ENCODE results near the gene TMEM272.

The TMEM272 gene

DNA sequence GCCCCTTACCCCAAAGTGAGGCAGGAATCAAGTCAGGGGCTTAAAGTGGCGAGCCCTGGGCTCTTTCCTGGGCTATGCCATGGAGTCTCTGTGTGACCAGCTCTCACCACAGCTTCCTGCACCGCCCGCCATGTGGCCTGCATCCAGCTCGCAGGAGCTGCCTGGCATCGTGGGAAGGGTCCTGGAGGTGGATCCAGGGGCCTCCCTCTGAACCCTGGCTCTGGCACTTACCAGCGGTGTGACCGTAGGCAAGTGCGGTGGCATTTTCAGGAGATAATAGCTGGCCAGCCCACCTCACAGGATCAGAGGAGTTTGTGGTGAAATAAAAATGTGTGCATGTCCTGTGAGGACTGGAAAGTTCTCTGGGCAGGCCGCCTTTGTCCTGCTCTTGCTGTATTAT lies 67.1 kb downstream of the TMEM272 start:
- Mint-ChIP-seq H3K27me3 (ENCODE audit: low read depth) (peaks cover 5% of the 10 kb centered on the region), H3K4me1 (peaks cover 27% of the 10 kb centered on the region), H3K27ac (no peak overlapping the region), H3K36me3 (ENCODE audit: low read depth) (no peaks in the 10 kb centered on the region), H3K9me3 (no peaks in the 10 kb centered on the region), H3K4me3 (no peak overlapping the region)
- no peak for TF ChIP-seq CTCF (IDR thresholded peaks at IDR 0.05; ENCODE audit: unreplicated experiment in 3 of 3)

DNA sequence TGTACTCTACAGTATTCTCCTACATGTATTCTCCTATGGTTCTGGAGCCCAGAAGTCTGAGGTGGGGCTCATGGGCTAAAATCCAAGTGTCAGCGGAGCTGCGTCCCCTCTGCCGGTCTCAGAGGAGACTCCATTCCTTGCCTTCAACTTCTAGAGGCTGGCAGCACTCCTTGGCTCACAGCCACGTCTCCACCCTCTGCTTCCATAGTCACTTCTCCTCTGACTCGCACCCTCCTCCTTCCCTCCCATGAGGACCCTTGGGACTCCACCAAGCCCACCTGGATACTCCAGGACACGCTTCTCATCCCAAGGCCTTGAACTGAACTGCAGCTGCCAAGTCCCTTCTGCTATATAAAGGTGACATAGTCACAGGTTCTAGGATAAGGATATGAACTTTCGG lies 68.8 kb downstream of the TMEM272 start:
- Mint-ChIP-seq H3K36me3 (ENCODE audit: low read depth) (no peaks in the 10 kb centered on the region), H3K27me3 (ENCODE audit: low read depth) (peaks cover under 1% of the 10 kb centered on the region), H3K4me3 (no peak overlapping the region), H3K9me3 (no peaks in the 10 kb centered on the region), H3K4me1 (peaks cover 16% of the 10 kb centered on the region), H3K27ac (no peak overlapping the region)
- TF ChIP-seq CTCF (IDR thresholded peaks at IDR 0.05; ENCODE audit: unreplicated experiment in 3 of 3), result no peak

DNA sequence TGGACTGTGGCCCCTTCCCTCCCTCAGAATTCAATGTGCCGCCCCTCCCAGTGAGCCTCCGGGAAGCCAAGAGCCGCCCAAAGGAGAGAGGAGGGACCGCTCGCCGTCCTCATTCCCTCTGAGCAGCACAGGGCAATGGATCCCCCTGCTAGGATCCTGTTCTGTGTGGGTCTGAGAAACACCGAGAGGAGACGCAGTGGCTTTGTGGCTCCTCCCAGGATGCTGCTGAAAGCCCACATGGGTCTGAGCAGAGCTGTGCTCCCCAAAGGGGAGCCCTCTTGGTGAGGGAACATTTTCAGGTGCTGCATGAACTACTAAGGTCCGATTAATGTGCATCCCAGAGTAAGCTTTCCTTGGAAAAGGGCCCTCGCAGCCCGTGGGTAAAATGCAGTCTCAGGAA lies 71.5 kb downstream of the TMEM272 start:
- peaks cover 6% of the 10 kb centered on the region for H3K4me1 Mint-ChIP-seq

GRCh38 chr13:51772781-51773180 lies 72.2 kb downstream of the TMEM272 start:
- Mint-ChIP-seq H3K27me3 (ENCODE audit: low read depth) (no peaks in the 10 kb centered on the region), H3K4me3 (no peak overlapping the region), H3K9me3 (no peaks in the 10 kb centered on the region), H3K36me3 (ENCODE audit: low read depth) (no peaks in the 10 kb centered on the region), H3K4me1 (no peaks in the 10 kb centered on the region), H3K27ac (no peak overlapping the region)
- TF ChIP-seq CTCF (IDR thresholded peaks at IDR 0.05; ENCODE audit: unreplicated experiment in 3 of 3), result no peak

More for the DNA sequence above, 71.5 kb downstream of the TMEM272 start:
- TF ChIP-seq CTCF (IDR thresholded peaks at IDR 0.05; ENCODE audit: unreplicated experiment in 3 of 3), result no peak
- no peaks in the 10 kb centered on the region for H3K9me3 Mint-ChIP-seq
- no peak overlapping the region for H3K27ac Mint-ChIP-seq
- H3K36me3 Mint-ChIP-seq (ENCODE audit: low read depth), result no peaks in the 10 kb centered on the region
- H3K4me3 Mint-ChIP-seq, result no peak overlapping the region
- no peaks in the 10 kb centered on the region for H3K27me3 Mint-ChIP-seq (ENCODE audit: low read depth)

DNA sequence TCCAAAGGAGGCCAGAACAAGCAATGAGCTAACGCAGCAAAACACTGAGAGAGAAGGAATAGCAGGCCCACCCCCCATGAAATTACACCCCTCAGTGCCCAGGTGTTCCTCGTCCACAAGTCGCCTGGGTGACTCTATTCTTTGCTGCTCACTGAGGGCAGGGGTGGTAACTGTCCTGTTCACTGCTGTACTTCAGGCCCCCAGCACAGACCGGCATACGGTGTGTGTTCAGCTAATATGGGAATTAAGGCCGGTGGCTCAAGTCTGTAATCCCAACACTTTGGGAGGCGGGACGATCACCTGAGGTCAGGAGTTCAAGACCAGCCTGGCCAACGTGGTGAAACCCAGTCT lies 72.9 kb downstream of the TMEM272 start:
- H3K4me1 Mint-ChIP-seq, result no peaks in the 10 kb centered on the region

More for the DNA sequence above, 72.9 kb downstream of the TMEM272 start:
- H3K36me3 Mint-ChIP-seq (ENCODE audit: low read depth), result no peaks in the 10 kb centered on the region
- H3K27ac Mint-ChIP-seq, result no peak overlapping the region
- no peak overlapping the region for H3K4me3 Mint-ChIP-seq
- no peaks in the 10 kb centered on the region for H3K27me3 Mint-ChIP-seq (ENCODE audit: low read depth)
- H3K9me3 Mint-ChIP-seq, result no peaks in the 10 kb centered on the region
- no peak for TF ChIP-seq CTCF (IDR thresholded peaks at IDR 0.05; ENCODE audit: unreplicated experiment in 3 of 3)

Measured in nephron (organoid).